ENCODE data around the gene SORL1. TPM values are rescaled to one million over a fixed set of nuclear protein-coding genes. Genes with fewer than 3 reads are reported as not detected.

The SORL1 gene
- total and polyA plus RNA-seq, 9 of the 15 experiments (the other 6 are each of a cell fraction or from before 2014, with no cell fraction given) = 0.01 to 0.66 TPM; not detected in 7

GRCh38 chr11:121538054-121538453 lies 85.9 kb downstream of the SORL1 start:
- no peak overlapping the region for H3K4me2 ChIP-seq (ENCODE audit: insufficient read depth, low read length)
- no peaks in the 10 kb centered on the region for H3K9me1 ChIP-seq (ENCODE audit: control insufficient read depth, insufficient read depth, low read length)
- TF ChIP-seq KLF1 (tag; IDR thresholded peaks at IDR 0.05) = no peak
- no peak for TF ChIP-seq HDGF (IDR thresholded peaks at IDR 0.05)
- no peak for TF ChIP-seq PTRF (tag; IDR thresholded peaks at IDR 0.05)
- TF ChIP-seq RNF2 (IDR thresholded peaks at IDR 0.05) = no peak
- TF ChIP-seq HDAC6 (IDR thresholded peaks at IDR 0.05; ENCODE audit: low read depth, low read length) = no peak
- no peak for TF ChIP-seq HMG20B (CRISPR knock-in tag; IDR thresholded peaks at IDR 0.05)
- no peak for TF ChIP-seq TRIM25 (IDR thresholded peaks at IDR 0.05; ENCODE audit: borderline replicate concordance)
- no peak for TF ChIP-seq NCOA6 (IDR thresholded peaks at IDR 0.05)
- TF ChIP-seq FIP1L1 (IDR thresholded peaks at IDR 0.05; ENCODE audit: low read depth, low read length, poor library complexity, severe bottlenecking) = no peak
- TF ChIP-seq GATAD2B (IDR thresholded peaks at IDR 0.05; ENCODE audit: borderline replicate concordance) = no peak
- TF ChIP-seq HDAC2 (IDR thresholded peaks at IDR 0.05) = no peak
- no peak for TF ChIP-seq CBFA2T3 (IDR thresholded peaks at IDR 0.05)
- TF ChIP-seq ZNF224 (CRISPR knock-in tag; IDR thresholded peaks at IDR 0.05) = no peak
- TF ChIP-seq IRF9 (tag; IDR thresholded peaks at IDR 0.05) = no peak
- H3K36me3 ChIP-seq (ENCODE audit: control insufficient read depth, insufficient read depth, low read length) = no peaks in the 10 kb centered on the region
- no peaks in the 10 kb centered on the region for H3K9me3 ChIP-seq (replicated peaks; ENCODE audit: control insufficient read depth, insufficient read depth, low read depth, low read length)
- DNase-seq (ENCODE audit: extremely low read depth in 1 of 4, low spot score in 3 of 4) = no peak
- CTCF ChIA-PET (ENCODE audit: low intra/inter-chr PET ratio) = no interaction called here
- no peaks in the 10 kb centered on the region for H3K27me3 ChIP-seq (ENCODE audit: control insufficient read depth in 2 of 2, insufficient read depth in 2 of 2, low read length in 2 of 2)
- H3K79me2 ChIP-seq (ENCODE audit: control insufficient read depth, insufficient read depth, low read length) = no peaks in the 10 kb centered on the region
- POLR2A ChIA-PET = interaction anchor here (1.0 kb wide), 1 partner anchor 9 kb away, joined by 3 read pairs; no protein-coding TSS in a partner anchor
- intact Hi-C loops (cut with micrococcal nuclease) = no loop called here
- H3K4me3 ChIP-seq = no peak overlapping the region
- no peaks in the 10 kb centered on the region for H3K4me1 ChIP-seq (replicated peaks in 1 of 2; ENCODE audit: control insufficient read depth in 2 of 2, insufficient read depth in 2 of 2, low read length in 2 of 2)
- WGBS (ENCODE audit: insufficient coverage, low coverage, missing lambda C conversion rate) = 0% methylated on average over 1 of the region's 1 CpG
- no peaks in the 10 kb centered on the region for H4K20me1 ChIP-seq (replicated peaks; ENCODE audit: control insufficient read depth, insufficient read depth, low read length)
- no peak overlapping the region for H3K9ac ChIP-seq (ENCODE audit: insufficient read depth in 1 of 2, low read depth in 2 of 2, low read length in 2 of 2)
- no peak overlapping the region for H2AFZ ChIP-seq (ENCODE audit: low read depth, low read length)
- in situ Hi-C loops (cut with MboI) = no loop called here
- ATAC-seq = no peak
- BruUV-seq (replicated peaks) = no TSS peak
- FAIRE-seq = no peak
- H3K27ac ChIP-seq (ENCODE audit: extremely low read depth, low read depth, low read length) = no peak overlapping the region
